ENCODE results near the gene CNTFR.
"Not testable (repeated sequence)": the region's sequence is repeated elsewhere in the genome, so short reads cannot be mapped to it uniquely, and the experiment has no call there.

Gene CNTFR, protein sequence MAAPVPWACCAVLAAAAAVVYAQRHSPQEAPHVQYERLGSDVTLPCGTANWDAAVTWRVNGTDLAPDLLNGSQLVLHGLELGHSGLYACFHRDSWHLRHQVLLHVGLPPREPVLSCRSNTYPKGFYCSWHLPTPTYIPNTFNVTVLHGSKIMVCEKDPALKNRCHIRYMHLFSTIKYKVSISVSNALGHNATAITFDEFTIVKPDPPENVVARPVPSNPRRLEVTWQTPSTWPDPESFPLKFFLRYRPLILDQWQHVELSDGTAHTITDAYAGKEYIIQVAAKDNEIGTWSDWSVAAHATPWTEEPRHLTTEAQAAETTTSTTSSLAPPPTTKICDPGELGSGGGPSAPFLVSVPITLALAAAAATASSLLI

DNA sequence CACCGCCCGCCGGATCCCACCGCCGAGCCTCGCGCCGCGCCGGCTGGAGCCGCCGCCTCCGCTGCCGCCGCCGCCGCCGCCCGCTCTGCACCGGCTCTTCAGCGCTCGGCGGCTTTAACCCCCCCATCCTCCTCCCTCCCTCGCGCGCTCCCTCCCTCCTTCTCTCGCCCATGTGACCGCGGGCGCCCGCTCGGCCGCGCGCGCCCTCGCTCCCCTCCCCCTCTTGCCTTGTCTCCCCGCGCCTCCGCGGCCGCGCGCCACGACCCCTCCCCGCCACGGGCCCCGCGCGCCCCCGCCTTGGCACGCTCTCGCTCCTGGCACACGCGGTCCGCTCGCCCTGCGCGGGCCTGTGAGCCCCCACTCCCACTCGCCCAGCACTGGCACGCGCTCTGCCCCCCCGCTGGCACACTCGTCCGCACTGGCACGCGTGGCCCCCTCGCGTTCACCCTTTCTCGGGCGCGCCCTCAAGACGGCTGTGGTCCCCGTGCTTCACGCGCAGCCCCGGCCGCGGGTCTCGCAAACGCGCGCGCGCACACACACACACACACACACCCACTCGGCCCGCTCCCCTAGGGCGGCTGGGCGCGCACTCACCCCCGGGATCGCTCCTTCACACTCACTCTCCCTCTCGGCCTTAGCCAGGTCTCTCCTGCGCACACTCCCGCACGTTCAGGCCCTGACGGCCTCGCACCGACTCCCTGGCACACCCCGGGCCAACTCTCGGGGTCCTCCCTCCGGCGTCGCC lies at the start of gene CNTFR:
Gene CNTFR (minus strand): TSS at position 89 of the 745 bp plus-strand sequence. CDS start 20,743 bp downstream, outside the sequence.
- no peak for DNase-seq (ENCODE audit: low spot score)

DNA sequence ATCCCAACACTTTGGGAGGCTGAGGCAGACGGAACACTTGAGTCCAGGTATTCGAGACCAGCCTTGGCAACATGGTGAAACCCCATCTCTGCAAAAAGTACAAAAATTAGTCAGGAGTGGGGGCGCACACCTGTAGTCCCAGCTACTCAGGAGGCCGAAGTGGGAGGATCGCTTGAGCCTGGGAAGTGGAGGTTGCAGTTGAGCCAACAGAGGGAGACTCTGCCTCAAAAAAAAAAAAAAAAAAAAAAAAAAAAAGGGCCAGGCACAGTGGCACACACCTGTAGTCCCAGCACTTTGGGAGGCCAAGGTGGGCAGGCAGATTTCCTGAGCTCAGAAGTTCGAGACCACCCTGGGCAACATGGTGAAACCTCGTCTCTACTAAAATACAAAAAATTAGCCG lies 49.8 kb upstream of the CNTFR start:
- DNase-seq (ENCODE audit: low spot score): not testable (repeated sequence)

- no peak for DNase-seq (ENCODE audit: low spot score)
These were observed 48.6 kb upstream of the CNTFR start for GRCh38 chr9:34638138-34638445.

DNA sequence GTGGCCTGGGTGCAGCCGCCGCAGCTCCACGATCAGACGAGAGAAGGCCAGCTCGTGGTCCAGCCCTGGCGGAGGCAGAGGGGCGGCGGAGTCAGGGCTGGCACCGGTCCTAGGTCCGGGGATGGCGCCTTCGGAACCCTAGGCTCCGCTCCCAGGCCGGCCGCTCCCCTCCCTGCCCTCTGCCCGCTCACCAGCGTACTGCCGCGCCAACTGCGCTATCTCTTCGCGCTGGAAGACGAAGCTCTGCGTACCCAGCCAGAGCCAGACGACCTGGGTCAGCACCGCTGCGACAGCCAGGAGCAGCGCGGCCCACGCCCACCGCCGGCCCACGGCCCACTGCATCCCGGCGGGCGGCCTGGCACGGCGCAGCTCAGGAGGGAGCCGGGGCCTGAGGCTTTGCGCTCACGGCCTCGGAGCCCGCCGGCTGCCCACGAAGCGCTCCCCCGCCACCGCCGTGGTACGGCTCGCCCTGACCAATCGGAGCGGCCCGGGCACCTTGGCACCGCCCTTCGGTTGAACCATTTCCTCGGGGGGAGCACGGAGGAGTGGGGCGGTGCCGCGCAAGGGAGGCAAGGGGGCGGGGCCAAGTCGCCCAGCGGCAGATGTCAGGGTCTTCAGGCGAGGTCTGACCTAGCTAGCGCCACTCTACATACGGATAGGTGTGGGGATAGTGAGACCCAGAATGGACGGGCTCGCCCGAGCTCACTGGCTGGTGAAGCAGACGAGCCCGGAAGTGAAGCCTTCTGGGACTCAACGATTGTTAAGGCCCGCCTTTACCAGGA lies 48.0 kb upstream of the CNTFR start, which contains the start of gene SIGMAR1:
Gene SIGMAR1 (minus strand): TSS at position 432 of the 782 bp plus-strand sequence. CDS start 90 bp downstream, at position 342.
- peak; percentile 96 for DNase-seq (ENCODE audit: low spot score)

DNA sequence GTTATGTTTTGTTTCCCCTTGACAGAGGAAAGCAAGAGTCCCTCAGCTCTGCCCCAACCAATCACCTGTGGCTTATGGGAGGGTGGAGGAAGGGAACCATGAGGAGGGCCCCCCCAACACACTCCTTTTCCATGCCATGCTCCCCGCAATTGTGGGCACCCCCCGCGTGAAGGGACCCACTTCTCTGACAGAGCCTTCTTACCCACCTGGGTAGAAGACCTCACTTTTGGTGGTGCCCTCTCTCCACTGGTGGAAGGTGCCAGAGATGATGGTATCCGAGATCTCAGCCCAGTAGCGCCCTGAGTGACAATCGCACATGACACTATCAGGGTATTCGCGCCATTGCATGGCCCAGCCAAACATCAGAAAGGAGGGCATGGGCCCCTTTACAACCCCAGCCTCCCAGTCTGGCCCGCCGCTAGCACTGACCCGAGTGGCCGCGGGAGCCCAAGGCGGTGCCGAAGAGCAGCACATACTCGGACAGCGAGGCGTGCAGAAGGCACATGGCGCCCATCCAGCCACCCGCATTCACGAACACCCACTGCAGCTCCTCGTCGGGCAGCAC lies 47.3 kb upstream of the CNTFR start:
- peak; percentile 45 for DNase-seq (ENCODE audit: low spot score)

DNA sequence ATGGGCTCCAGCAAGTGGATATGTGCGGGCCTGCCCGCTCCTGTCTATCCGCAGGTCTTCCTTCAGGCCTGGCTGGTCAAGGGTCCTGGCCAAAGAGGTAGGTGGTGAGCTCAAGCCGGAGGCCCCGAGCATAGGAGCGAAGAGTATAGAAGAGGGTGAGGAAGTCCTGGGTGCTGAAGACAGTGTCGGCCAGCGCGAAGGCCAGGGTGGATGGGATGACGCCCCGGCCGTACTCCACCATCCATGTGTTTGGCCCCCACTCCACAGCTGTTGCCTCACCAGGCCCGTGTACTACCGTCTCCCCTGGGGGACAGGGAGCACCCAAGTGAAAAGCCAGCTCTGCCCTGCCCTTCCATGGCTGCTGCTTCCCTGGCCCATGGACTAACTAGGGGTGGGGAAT lies 46.0 kb upstream of the CNTFR start:
- DNase-seq (ENCODE audit: low spot score): no peak

DNA sequence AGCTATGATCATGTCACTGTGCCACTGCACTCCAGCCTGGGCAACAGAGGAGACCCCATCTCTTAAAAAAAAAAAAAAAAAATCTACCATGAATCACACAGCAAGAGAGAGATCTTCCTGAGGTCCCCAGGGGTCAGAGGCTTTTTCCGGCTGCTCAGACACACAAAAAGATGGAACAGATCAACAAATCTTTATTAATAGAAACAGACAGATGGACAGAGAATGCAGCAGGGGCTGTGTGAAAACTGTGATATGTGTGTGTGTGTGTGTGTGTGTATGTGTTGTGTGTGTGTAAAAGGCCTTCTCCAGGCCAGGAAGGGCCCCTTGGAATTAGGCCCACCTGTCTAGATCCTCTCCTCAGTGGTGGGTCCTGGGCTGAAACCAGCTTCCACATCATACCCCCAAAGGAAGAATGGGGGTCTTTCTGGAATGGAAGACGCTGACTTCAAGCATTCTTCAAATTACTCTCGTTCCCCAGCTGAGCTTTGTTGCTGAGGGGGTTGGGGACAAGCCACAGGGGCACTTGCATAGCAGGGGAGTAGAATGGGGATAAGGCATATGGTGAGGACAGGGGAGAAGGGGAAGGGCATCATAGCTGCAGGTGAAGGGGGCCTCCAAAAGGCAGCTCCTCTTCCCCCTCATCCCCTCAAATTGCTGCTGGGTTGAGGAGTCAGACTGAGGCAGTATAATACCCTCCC lies 45.2 kb upstream of the CNTFR start:
- DNase-seq (ENCODE audit: low spot score): no peak

DNA sequence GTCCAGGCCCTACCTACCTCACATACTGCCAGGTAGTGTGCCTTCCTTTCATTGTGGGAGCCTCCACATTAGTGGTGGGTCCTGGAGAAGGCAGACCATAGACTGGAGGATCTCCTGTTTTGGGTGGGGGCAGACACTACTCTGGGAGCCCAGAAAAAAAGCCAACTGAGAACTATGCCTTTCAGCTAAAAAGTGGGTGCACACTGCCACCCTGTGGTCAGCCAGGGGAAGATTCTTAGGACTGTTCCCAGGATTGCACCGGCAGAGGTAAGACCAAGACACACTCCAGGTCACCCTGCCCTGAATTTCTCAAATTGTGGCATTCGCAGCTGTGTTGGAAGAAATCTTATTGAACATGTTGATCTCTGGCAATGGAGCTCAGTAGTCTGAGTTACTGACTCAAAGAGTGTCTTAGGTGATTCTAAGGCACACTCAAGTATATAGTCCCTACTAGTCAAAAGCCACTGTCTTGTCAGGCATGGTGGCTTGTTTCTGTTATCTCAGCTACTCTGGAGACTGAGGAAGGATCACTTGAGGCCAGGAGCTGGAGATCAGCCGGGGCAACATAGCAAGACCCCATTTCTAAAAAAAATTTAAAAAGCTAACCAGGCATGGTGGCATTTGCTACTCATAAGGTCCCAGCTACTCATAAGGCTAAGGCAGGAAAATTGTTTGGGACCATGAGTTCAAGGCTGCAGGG lies 44.5 kb upstream of the CNTFR start:
- DNase-seq (ENCODE audit: low spot score): peak; percentile 77

DNA sequence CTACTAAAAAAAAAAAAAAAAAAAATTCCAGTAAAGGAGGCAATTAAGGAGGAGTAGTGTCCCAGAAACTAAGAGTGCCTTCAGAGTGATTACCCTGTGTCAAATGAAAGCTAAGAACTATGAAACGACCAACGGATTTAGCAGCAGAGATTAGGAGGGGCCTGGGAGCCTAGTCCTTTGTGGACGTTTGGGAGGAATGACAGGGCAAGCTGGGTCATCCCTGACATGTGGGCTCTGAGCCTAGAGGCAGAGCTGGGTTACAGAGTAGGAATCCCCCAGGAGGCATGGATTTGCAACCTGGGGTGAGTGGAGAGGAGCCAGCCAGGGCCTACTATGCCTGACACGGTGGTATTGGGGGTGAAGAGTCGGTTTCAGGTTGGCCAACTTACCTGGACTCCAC lies 43.6 kb upstream of the CNTFR start:
- DNase-seq (ENCODE audit: low spot score): no peak

DNA sequence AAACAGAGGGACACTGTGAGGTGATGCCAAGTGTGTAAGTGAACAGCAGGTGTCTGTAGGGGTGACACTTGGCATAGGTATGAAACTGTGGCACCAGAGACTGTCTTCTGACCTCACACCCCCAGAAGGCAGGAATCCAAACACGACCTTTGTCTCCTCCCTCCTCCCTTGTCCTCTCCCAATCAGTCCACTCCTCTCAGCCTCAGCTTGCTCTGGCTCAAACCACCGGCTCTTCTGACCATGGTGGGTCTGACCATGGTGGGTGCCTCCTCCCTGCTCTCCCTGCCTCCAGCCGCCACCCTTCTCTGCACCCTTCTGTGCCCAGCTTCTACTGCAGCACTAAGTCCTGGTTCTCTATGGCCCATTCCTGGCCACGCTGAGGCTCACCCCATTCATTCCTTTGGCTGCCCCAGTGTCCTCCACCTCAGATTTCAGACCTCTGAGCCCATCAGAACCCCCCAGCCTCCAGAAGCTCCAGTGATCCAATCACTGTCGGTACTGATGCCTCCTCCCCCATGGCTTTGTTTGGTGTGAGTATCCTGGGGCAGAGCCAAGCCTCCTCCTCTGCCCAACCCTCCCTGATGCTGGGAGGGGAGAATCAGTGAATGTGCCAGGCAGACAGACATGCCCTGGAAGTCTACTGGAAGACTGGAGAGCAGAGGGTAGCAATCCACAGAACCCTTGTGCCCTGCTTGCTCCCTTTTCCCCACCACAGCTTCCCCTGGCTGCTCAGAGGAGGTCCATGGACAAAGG lies 41.1 kb upstream of the CNTFR start:
- DNase-seq (ENCODE audit: low spot score): no peak

GRCh38 chr9:34629491-34629808 lies 39.9 kb upstream of the CNTFR start:
- DNase-seq (ENCODE audit: low spot score): no peak

GRCh38 chr9:34628656-34629490 lies 39.3 kb upstream of the CNTFR start, which contains the start of gene ARID3C:
TSS of gene ARID3C (minus strand) at chr9:34629066. CDS start at chr9:34628014, 1,052 bp downstream.
- peak; percentile 39 for DNase-seq (ENCODE audit: low spot score)

DNA sequence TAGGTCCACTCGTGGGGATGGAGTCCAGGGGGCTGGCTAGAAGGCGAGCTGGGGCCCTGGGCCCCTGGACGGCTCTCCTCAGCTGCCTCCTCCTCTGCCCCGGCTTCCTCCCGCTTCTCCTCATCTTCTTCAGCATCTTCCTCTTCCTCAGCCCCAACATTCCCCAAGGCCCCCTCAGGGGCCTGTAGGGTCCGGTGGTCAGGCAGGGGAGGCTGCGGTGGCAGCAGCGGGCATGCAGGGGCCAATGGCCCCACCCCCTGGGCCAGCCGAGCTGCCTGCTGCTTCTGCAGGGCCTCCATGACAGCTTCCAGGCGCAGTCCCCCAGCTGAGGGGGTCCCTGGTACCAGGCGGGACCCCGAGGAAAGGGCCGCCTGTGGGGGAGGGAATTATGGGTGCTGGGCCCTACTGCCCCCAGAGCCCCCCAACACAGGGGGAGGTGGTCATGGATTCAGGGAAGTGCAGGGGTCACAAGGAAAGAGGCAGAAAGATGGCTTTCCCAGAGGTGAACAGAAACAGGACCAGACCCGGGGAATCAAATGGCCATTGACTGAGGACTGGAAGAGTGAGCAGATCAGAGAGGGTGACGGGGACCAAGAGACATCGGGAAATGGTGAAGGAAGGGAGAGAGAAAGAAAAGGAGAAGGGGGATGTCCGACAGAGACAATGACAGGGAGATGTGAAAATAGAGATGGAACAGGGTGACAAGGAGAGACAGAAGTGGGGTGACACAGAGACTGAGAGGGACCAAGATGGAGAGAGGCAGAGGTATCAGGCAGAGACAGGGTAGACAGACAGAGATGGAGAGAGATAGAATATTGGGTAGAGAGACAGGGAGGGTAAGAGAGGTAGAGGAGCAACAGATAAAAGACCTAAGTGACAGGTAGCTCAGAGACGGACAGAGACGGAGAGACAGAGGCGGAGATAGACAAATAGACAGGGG lies 38.5 kb upstream of the CNTFR start:
- no peak for DNase-seq (ENCODE audit: low spot score)

DNA sequence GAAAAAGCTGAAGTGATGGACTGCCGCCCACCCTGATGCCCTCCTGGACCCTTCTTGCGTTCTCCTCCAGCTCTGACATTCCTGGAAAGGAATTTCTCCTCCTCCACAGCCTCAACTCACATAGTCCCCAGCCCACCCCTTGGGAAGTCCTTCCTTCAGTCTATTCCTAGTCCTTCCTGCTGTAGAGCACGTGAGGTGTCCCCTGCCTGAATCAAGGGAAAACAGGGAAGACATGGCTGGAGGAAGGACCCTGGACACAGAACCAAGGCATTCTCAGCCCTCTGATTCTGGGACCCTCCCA lies 35.6 kb upstream of the CNTFR start:
- no peak for DNase-seq (ENCODE audit: low spot score)

GRCh38 chr9:34624475-34625185 lies 35.1 kb upstream of the CNTFR start:
- DNase-seq (ENCODE audit: low spot score): no peak

GRCh38 chr9:34623374-34624235 lies 34.1 kb upstream of the CNTFR start:
- no peak for DNase-seq (ENCODE audit: low spot score)
